ENCODE results near the gene ABT1.

DNA sequence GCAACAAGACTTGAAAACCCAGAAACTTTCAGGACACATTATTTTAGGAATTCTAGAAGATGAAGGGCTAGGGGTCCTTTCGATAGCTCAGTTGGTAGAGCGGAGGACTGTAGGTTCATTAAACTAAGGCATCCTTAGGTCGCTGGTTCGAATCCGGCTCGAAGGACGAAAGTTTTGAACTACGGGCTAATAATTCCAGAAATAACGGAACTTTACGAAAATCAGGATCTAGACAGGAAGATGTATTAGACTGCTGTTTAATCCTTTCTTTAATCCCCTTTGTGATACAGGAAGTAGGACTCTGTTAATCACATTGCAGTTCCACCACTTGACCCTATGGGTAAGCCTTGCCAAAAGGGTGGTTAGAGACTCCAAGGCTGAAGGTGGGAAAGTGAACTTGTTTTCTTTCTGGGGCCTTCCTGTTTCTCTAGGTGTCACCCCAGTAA, 21.2 kb upstream of the ABT1 start:
- TF ChIP-seq EZH2 (IDR thresholded peaks at IDR 0.05; ENCODE audit: borderline replicate concordance) = no peak
- TF ChIP-seq, protein P1, sequence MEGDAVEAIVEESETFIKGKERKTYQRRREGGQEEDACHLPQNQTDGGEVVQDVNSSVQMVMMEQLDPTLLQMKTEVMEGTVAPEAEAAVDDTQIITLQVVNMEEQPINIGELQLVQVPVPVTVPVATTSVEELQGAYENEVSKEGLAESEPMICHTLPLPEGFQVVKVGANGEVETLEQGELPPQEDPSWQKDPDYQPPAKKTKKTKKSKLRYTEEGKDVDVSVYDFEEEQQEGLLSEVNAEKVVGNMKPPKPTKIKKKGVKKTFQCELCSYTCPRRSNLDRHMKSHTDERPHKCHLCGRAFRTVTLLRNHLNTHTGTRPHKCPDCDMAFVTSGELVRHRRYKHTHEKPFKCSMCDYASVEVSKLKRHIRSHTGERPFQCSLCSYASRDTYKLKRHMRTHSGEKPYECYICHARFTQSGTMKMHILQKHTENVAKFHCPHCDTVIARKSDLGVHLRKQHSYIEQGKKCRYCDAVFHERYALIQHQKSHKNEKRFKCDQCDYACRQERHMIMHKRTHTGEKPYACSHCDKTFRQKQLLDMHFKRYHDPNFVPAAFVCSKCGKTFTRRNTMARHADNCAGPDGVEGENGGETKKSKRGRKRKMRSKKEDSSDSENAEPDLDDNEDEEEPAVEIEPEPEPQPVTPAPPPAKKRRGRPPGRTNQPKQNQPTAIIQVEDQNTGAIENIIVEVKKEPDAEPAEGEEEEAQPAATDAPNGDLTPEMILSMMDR (IDR thresholded peaks at IDR 0.05; ENCODE audit: poor library complexity) = no peak
- no peak for TF ChIP-seq EZH2phosphoT487 (IDR thresholded peaks at IDR 0.05; ENCODE audit: low read depth, severe bottlenecking, unreplicated experiment)

Measured in hepatocyte (in vitro differentiated cells).